ENCODE data around the gene RYR2.

Gene RYR2

GRCh38 chr1:237759377-237759776 is 717.4 kb downstream of the RYR2 start:
- no peaks in the 10 kb centered on the region for H3K36me3 ChIP-seq (ENCODE audit: control insufficient read depth, insufficient read depth, low read length)
- no peak overlapping the region for H3K9ac ChIP-seq (ENCODE audit: low read depth, low read length)
- H3K27me3 ChIP-seq (ENCODE audit: control insufficient read depth, insufficient read depth, low read length), result no peaks in the 10 kb centered on the region
- H3K4me3 ChIP-seq (ENCODE audit: low read depth, low read length), result no peak overlapping the region
- no peaks in the 10 kb centered on the region for H3K4me1 ChIP-seq (ENCODE audit: control insufficient read depth, insufficient read depth, low read length)
- no peaks in the 10 kb centered on the region for H3K9me3 ChIP-seq (ENCODE audit: control insufficient read depth, insufficient read depth, low read length)

GRCh38 chr1:237760951-237761350 is 719.0 kb downstream of the RYR2 start:
- Histone ChIP-seq H3K4me1 (ENCODE audit: control insufficient read depth, insufficient read depth, low read length) (no peaks in the 10 kb centered on the region), H3K36me3 (ENCODE audit: control insufficient read depth, insufficient read depth, low read length) (no peaks in the 10 kb centered on the region), H3K27me3 (ENCODE audit: control insufficient read depth, insufficient read depth, low read length) (no peaks in the 10 kb centered on the region), H3K9me3 (ENCODE audit: control insufficient read depth, insufficient read depth, low read length) (no peaks in the 10 kb centered on the region), H3K9ac (ENCODE audit: low read depth, low read length) (no peak overlapping the region), H3K4me3 (ENCODE audit: low read depth, low read length) (no peak overlapping the region)

GRCh38 chr1:237763137-237763536 is 721.2 kb downstream of the RYR2 start:
- Histone ChIP-seq H3K36me3 (ENCODE audit: control insufficient read depth, insufficient read depth, low read length) (no peaks in the 10 kb centered on the region), H3K4me1 (ENCODE audit: control insufficient read depth, insufficient read depth, low read length) (no peaks in the 10 kb centered on the region), H3K4me3 (ENCODE audit: low read depth, low read length) (no peak overlapping the region), H3K9ac (ENCODE audit: low read depth, low read length) (no peak overlapping the region), H3K27me3 (ENCODE audit: control insufficient read depth, insufficient read depth, low read length) (no peaks in the 10 kb centered on the region), H3K9me3 (ENCODE audit: control insufficient read depth, insufficient read depth, low read length) (no peaks in the 10 kb centered on the region)

- Histone ChIP-seq H3K36me3 (ENCODE audit: control insufficient read depth, insufficient read depth, low read length) (no peaks in the 10 kb centered on the region), H3K27me3 (ENCODE audit: control insufficient read depth, insufficient read depth, low read length) (no peaks in the 10 kb centered on the region), H3K4me3 (ENCODE audit: low read depth, low read length) (no peak overlapping the region), H3K4me1 (ENCODE audit: control insufficient read depth, insufficient read depth, low read length) (no peaks in the 10 kb centered on the region), H3K9me3 (ENCODE audit: control insufficient read depth, insufficient read depth, low read length) (no peaks in the 10 kb centered on the region), H3K9ac (ENCODE audit: low read depth, low read length) (no peak overlapping the region)
Measured at GRCh38 chr1:237763751-237764150, 721.8 kb downstream of the RYR2 start.

- no peak overlapping the region for H3K9ac ChIP-seq (ENCODE audit: low read depth, low read length)
- no peaks in the 10 kb centered on the region for H3K9me3 ChIP-seq (ENCODE audit: control insufficient read depth, insufficient read depth, low read length)
- no peaks in the 10 kb centered on the region for H3K36me3 ChIP-seq (ENCODE audit: control insufficient read depth, insufficient read depth, low read length)
- H3K4me3 ChIP-seq (ENCODE audit: low read depth, low read length), result no peak overlapping the region
- no peaks in the 10 kb centered on the region for H3K27me3 ChIP-seq (ENCODE audit: control insufficient read depth, insufficient read depth, low read length)
- H3K4me1 ChIP-seq (ENCODE audit: control insufficient read depth, insufficient read depth, low read length), result no peaks in the 10 kb centered on the region
Measured at GRCh38 chr1:237769916-237770315, 727.9 kb downstream of the RYR2 start.

- no peak overlapping the region for H3K4me3 ChIP-seq (ENCODE audit: low read depth, low read length)
- no peaks in the 10 kb centered on the region for H3K4me1 ChIP-seq (ENCODE audit: control insufficient read depth, insufficient read depth, low read length)
- H3K36me3 ChIP-seq (ENCODE audit: control insufficient read depth, insufficient read depth, low read length), result no peaks in the 10 kb centered on the region
- H3K27me3 ChIP-seq (ENCODE audit: control insufficient read depth, insufficient read depth, low read length), result no peaks in the 10 kb centered on the region
- no peak overlapping the region for H3K9ac ChIP-seq (ENCODE audit: low read depth, low read length)
- no peaks in the 10 kb centered on the region for H3K9me3 ChIP-seq (ENCODE audit: control insufficient read depth, insufficient read depth, low read length)
Measured at GRCh38 chr1:237772009-237772408, 730.0 kb downstream of the RYR2 start.

- no peaks in the 10 kb centered on the region for H3K9me3 ChIP-seq (ENCODE audit: control insufficient read depth, insufficient read depth, low read length)
- H3K4me1 ChIP-seq (ENCODE audit: control insufficient read depth, insufficient read depth, low read length), result no peaks in the 10 kb centered on the region
- no peak overlapping the region for H3K4me3 ChIP-seq (ENCODE audit: low read depth, low read length)
- H3K27me3 ChIP-seq (ENCODE audit: control insufficient read depth, insufficient read depth, low read length), result no peaks in the 10 kb centered on the region
- no peaks in the 10 kb centered on the region for H3K36me3 ChIP-seq (ENCODE audit: control insufficient read depth, insufficient read depth, low read length)
- no peak overlapping the region for H3K9ac ChIP-seq (ENCODE audit: low read depth, low read length)
Measured at GRCh38 chr1:237774246-237774645, 732.3 kb downstream of the RYR2 start.

- H3K9me3 ChIP-seq (ENCODE audit: control insufficient read depth, insufficient read depth, low read length), result no peaks in the 10 kb centered on the region
Measured at GRCh38 chr1:237779356-237779755, 737.4 kb downstream of the RYR2 start.

GRCh38 chr1:237786066-237786719 is 744.2 kb downstream of the RYR2 start:
- no peaks in the 10 kb centered on the region for H3K27me3 ChIP-seq (ENCODE audit: control insufficient read depth, insufficient read depth, low read length)
- no peaks in the 10 kb centered on the region for H3K9me3 ChIP-seq (ENCODE audit: control insufficient read depth, insufficient read depth, low read length)
- no peaks in the 10 kb centered on the region for H3K36me3 ChIP-seq (ENCODE audit: control insufficient read depth, insufficient read depth, low read length)
- H3K4me1 ChIP-seq (ENCODE audit: control insufficient read depth, insufficient read depth, low read length), result no peaks in the 10 kb centered on the region
- no peak overlapping the region for H3K9ac ChIP-seq (ENCODE audit: low read depth, low read length)
- no peak overlapping the region for H3K4me3 ChIP-seq (ENCODE audit: low read depth, low read length)

More at GRCh38 chr1:237779356-237779755, 737.4 kb downstream of the RYR2 start:
- Histone ChIP-seq H3K4me1 (ENCODE audit: control insufficient read depth, insufficient read depth, low read length) (no peaks in the 10 kb centered on the region), H3K9ac (ENCODE audit: low read depth, low read length) (no peak overlapping the region), H3K27me3 (ENCODE audit: control insufficient read depth, insufficient read depth, low read length) (no peaks in the 10 kb centered on the region), H3K36me3 (ENCODE audit: control insufficient read depth, insufficient read depth, low read length) (no peaks in the 10 kb centered on the region), H3K4me3 (ENCODE audit: low read depth, low read length) (no peak overlapping the region)

- Histone ChIP-seq H3K4me1 (ENCODE audit: control insufficient read depth, insufficient read depth, low read length) (no peaks in the 10 kb centered on the region), H3K4me3 (ENCODE audit: low read depth, low read length) (no peak overlapping the region), H3K9ac (ENCODE audit: low read depth, low read length) (no peak overlapping the region), H3K27me3 (ENCODE audit: control insufficient read depth, insufficient read depth, low read length) (no peaks in the 10 kb centered on the region), H3K36me3 (ENCODE audit: control insufficient read depth, insufficient read depth, low read length) (no peaks in the 10 kb centered on the region), H3K9me3 (ENCODE audit: control insufficient read depth, insufficient read depth, low read length) (no peaks in the 10 kb centered on the region)
Measured at GRCh38 chr1:237788069-237788468, 746.1 kb downstream of the RYR2 start.

GRCh38 chr1:237789619-237790018 is 747.6 kb downstream of the RYR2 start:
- H3K4me3 ChIP-seq (ENCODE audit: low read depth, low read length), result no peak overlapping the region
- no peak overlapping the region for H3K9ac ChIP-seq (ENCODE audit: low read depth, low read length)
- no peaks in the 10 kb centered on the region for H3K9me3 ChIP-seq (ENCODE audit: control insufficient read depth, insufficient read depth, low read length)
- no peaks in the 10 kb centered on the region for H3K4me1 ChIP-seq (ENCODE audit: control insufficient read depth, insufficient read depth, low read length)
- no peaks in the 10 kb centered on the region for H3K36me3 ChIP-seq (ENCODE audit: control insufficient read depth, insufficient read depth, low read length)
- H3K27me3 ChIP-seq (ENCODE audit: control insufficient read depth, insufficient read depth, low read length), result no peaks in the 10 kb centered on the region

GRCh38 chr1:237791592-237791991 is 749.6 kb downstream of the RYR2 start:
- H3K27me3 ChIP-seq (ENCODE audit: control insufficient read depth, insufficient read depth, low read length), result no peaks in the 10 kb centered on the region
- no peaks in the 10 kb centered on the region for H3K9me3 ChIP-seq (ENCODE audit: control insufficient read depth, insufficient read depth, low read length)
- H3K4me3 ChIP-seq (ENCODE audit: low read depth, low read length), result no peak overlapping the region

More at GRCh38 chr1:237791592-237791991, 749.6 kb downstream of the RYR2 start:
- Histone ChIP-seq H3K4me1 (ENCODE audit: control insufficient read depth, insufficient read depth, low read length) (no peaks in the 10 kb centered on the region), H3K9ac (ENCODE audit: low read depth, low read length) (no peak overlapping the region), H3K36me3 (ENCODE audit: control insufficient read depth, insufficient read depth, low read length) (no peaks in the 10 kb centered on the region)

Measured in iPS-15b (cell line).